Keratinocyte (primary cell): ENCODE measurements around the gene KSR2. TPM values are rescaled to one million over a fixed set of nuclear protein-coding genes. Genes with fewer than 3 reads are reported as not detected.

Experiments
- DNase-seq: peaks from one replicate; pipeline ENCODE4 v3.0.0-alpha.2; 2011; ENCODE audit warnings: low read depth, missing footprints, low spot score
- FAIRE-seq: peaks from 2 replicates; lab custom pipeline; 2011; peaks lifted over from hg19 to GRCh38; lab: Jason Lieb, UNC
- H2AFZ ChIP-seq: 2 replicates; pipeline ENCODE4 v1.6.0; 2012; ENCODE audit warnings: low read length, control low read depth, inconsistent platforms; ENCODE audit not compliant: control insufficient read depth
- H3K27ac ChIP-seq: 2 replicates; pipeline ENCODE4 v1.5.1; 2011; ENCODE audit warnings: low read length; ENCODE audit not compliant: control insufficient read depth, insufficient read depth
- H3K27me3 ChIP-seq: 3 replicates; pipeline ENCODE4 v1.6.0; 2011; ENCODE audit warnings: low read length; ENCODE audit not compliant: control insufficient read depth, insufficient read depth; ENCODE audit errors: extremely low read depth
- H3K36me3 ChIP-seq, 2 experiments: 2 replicates in 1 of 2; 3 replicates in 1 of 2; pipeline ENCODE4 v1.5.1; 2011; ENCODE audit warnings: low read length in 2 of 2, mild to moderate bottlenecking in 1 of 2; ENCODE audit not compliant: control insufficient read depth in 2 of 2, insufficient read depth in 2 of 2; ENCODE audit errors: extremely low read depth in 1 of 2
- H3K4me1 ChIP-seq: 3 replicates; pipeline ENCODE4 v1.5.1; 2011; ENCODE audit warnings: low read length; ENCODE audit not compliant: control insufficient read depth, insufficient read depth; ENCODE audit errors: extremely low read depth
- H3K4me2 ChIP-seq: 3 replicates; pipeline ENCODE4 v1.6.0; 2011; ENCODE audit warnings: low read depth, low read length; ENCODE audit not compliant: control insufficient read depth, insufficient read depth; ENCODE audit errors: extremely low read depth
- H3K4me3 ChIP-seq, 3 experiments: fragments of 200-600 bp in 1 of 3; sonication (generic) in 1 of 3; 2 replicates in 2 of 3; 3 replicates in 1 of 3; pipeline ENCODE4 v1.5.1; 2011 to 2016; ENCODE audit warnings: low read length in 3 of 3, mild to moderate bottlenecking in 3 of 3, control low read depth in 2 of 3, inconsistent platforms in 1 of 3, low read depth in 1 of 3, mixed read lengths in 1 of 3, mixed run types in 1 of 3, moderate library complexity in 1 of 3; ENCODE audit not compliant: control insufficient read depth in 2 of 3, insufficient read depth in 2 of 3; ENCODE audit errors: extremely low read depth in 1 of 3
- H3K79me2 ChIP-seq: 2 replicates; pipeline ENCODE4 v1.6.0; 2012; ENCODE audit warnings: low read length; ENCODE audit not compliant: control insufficient read depth, insufficient read depth
- H3K9ac ChIP-seq: 3 replicates; pipeline ENCODE4 v1.6.0; 2011; ENCODE audit warnings: low read length; ENCODE audit not compliant: control insufficient read depth, insufficient read depth; ENCODE audit errors: extremely low read depth
- H3K9me1 ChIP-seq: 3 replicates; pipeline ENCODE4 v1.6.0; 2011; ENCODE audit warnings: low read length; ENCODE audit not compliant: control insufficient read depth, insufficient read depth; ENCODE audit errors: extremely low read depth
- H3K9me3 ChIP-seq: 2 replicates; pipeline ENCODE4 v1.5.1; 2012; ENCODE audit warnings: low read depth, low read length; ENCODE audit not compliant: control insufficient read depth
- H4K20me1 ChIP-seq: 3 replicates; pipeline ENCODE4 v1.6.0; 2011; ENCODE audit warnings: low read length; ENCODE audit not compliant: control insufficient read depth, insufficient read depth; ENCODE audit errors: extremely low read depth
- EZH2 ChIP-seq: IDR thresholded peaks from one replicate; pipeline ENCODE4 v1.6.1; 2012; ENCODE audit warnings: inconsistent platforms, mild to moderate bottlenecking, low read length, moderate library complexity
- dilution Hi-C: fragments of 300-500 bp; cut with MboI; formaldehyde crosslinking; loops from one replicate; pipeline ENCODE4 v1.7.0; 2020; ENCODE audit warnings: low sequenced_read_pairs; ENCODE audit not compliant: extremely low pct_ligation_motif_present
- polyA plus RNA-seq, 5 experiments: library from polyadenylated mRNA; depleted of rRNA in 3 of 5; stranded (reverse) in 3 of 5; stranded (forward) in 1 of 5; unstranded in 1 of 5; fragments of >200 nt; gene quantifications; 1 replicate in 1 of 5; 2 replicates in 3 of 5; 3 replicates in 1 of 5; pipeline versions ENCODE4 v1.2.1 to v1.2.3, GENCODE V29; 2011 to 2012; ENCODE audit warnings: missing spikeins in 2 of 5, low read depth in 1 of 5, low replicate concordance in 1 of 5
- TF ChIP-seq, protein P1 (sequence below), 3 experiments: IDR thresholded peaks in 1 of 3; conservative IDR thresholded peaks in 1 of 3; optimal IDR thresholded peaks in 1 of 3; 2 replicates in 2 of 3; 3 replicates in 1 of 3; pipeline versions ENCODE3 to v1.5.1; 2011; ENCODE audit warnings: low read length in 3 of 3, mild to moderate bottlenecking in 3 of 3, moderate library complexity in 2 of 3, control low read depth in 1 of 3, inconsistent platforms in 1 of 3; ENCODE audit not compliant: insufficient read depth in 2 of 3; ENCODE audit errors: extremely low read depth in 1 of 3

The KSR2 gene
- polyA plus RNA-seq, 1 donor (not counting 4 experiments of a cell fraction or from before 2014, with no cell fraction given): 0.01 TPM

DNA sequence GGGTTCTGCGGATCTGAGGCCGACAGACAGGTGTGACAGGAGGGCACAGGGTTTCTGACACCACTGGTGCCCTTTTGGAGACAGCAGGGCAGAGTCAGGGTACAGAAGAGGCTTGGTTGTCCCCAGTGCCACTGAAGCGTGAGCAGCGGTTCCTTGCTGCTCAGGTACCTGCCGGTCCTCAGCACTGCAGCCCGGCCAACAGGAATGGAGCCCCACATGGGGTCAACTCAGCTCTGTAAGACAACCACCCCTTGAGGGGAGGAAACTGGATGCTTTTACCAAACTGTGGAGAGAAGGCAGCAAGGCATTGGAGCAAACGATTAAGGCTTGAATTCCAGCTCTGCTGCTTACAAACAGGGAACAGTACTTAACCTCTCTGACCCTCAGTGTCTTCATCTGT, 361.0 kb downstream of the KSR2 start:
- Histone ChIP-seq H3K79me2 (no peaks in the 10 kb centered on the region), H3K27ac (no peak overlapping the region), H3K9ac (no peak overlapping the region), H3K4me3 (no peak overlapping the region), H3K27me3 (no peaks in the 10 kb centered on the region), H3K9me3 (no peaks in the 10 kb centered on the region), H2AFZ (no peak overlapping the region), H3K4me2 (no peak overlapping the region), H3K36me3 (no peaks in the 10 kb centered on the region), H4K20me1 (no peaks in the 10 kb centered on the region), H3K9me1 (no peaks in the 10 kb centered on the region), H3K4me1 (no peaks in the 10 kb centered on the region)
- DNase-seq: no peak
- TF ChIP-seq, protein P1, sequence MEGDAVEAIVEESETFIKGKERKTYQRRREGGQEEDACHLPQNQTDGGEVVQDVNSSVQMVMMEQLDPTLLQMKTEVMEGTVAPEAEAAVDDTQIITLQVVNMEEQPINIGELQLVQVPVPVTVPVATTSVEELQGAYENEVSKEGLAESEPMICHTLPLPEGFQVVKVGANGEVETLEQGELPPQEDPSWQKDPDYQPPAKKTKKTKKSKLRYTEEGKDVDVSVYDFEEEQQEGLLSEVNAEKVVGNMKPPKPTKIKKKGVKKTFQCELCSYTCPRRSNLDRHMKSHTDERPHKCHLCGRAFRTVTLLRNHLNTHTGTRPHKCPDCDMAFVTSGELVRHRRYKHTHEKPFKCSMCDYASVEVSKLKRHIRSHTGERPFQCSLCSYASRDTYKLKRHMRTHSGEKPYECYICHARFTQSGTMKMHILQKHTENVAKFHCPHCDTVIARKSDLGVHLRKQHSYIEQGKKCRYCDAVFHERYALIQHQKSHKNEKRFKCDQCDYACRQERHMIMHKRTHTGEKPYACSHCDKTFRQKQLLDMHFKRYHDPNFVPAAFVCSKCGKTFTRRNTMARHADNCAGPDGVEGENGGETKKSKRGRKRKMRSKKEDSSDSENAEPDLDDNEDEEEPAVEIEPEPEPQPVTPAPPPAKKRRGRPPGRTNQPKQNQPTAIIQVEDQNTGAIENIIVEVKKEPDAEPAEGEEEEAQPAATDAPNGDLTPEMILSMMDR (optimal IDR thresholded peaks at IDR 0.05 in 1 of 3, IDR thresholded peaks at IDR 0.05 in 1 of 3, conservative IDR thresholded peaks at IDR 0.05 in 1 of 3; ENCODE audit: extremely low read depth in 1 of 3, insufficient read depth in 2 of 3, low read length in 3 of 3): no peak
- no peak for TF ChIP-seq EZH2
- dilution Hi-C loops: no loop called here
- FAIRE-seq: no peak

DNA sequence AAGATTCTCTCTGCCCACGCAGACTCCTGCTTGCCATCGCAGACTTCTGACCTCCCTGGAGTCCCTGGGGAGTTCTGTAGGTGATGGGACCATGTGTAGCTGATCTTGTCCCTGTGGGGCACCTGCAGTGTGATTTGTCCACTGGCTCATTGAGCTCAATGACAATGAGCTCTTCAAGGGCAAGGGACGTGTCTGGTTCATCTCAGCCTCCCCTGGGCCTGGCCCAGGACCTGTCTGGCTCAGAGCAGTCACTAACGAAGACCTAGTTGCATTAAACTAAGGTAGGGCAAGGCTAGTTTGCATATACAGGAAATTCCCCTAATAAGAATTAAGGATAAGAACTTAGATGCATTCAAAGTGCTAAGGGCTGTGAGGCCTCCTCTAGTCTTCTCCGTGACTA, 361.8 kb downstream of the KSR2 start:
- H3K36me3 ChIP-seq: no peaks in the 10 kb centered on the region
- H3K79me2 ChIP-seq: no peaks in the 10 kb centered on the region
- no peak for DNase-seq
- H3K9ac ChIP-seq: no peak overlapping the region
- FAIRE-seq: no peak
- no peak overlapping the region for H2AFZ ChIP-seq
- dilution Hi-C loops: no loop called here
- H3K4me2 ChIP-seq: no peak overlapping the region
- no peaks in the 10 kb centered on the region for H3K9me1 ChIP-seq
- no peaks in the 10 kb centered on the region for H3K9me3 ChIP-seq
- H4K20me1 ChIP-seq: no peaks in the 10 kb centered on the region
- H3K4me1 ChIP-seq: no peaks in the 10 kb centered on the region
- no peak overlapping the region for H3K4me3 ChIP-seq
- TF ChIP-seq, protein P1 (optimal IDR thresholded peaks at IDR 0.05 in 1 of 3, IDR thresholded peaks at IDR 0.05 in 1 of 3, conservative IDR thresholded peaks at IDR 0.05 in 1 of 3; ENCODE audit: extremely low read depth in 1 of 3, insufficient read depth in 2 of 3, low read length in 3 of 3): no peak
- TF ChIP-seq EZH2: no peak
- H3K27me3 ChIP-seq: no peaks in the 10 kb centered on the region
- no peak overlapping the region for H3K27ac ChIP-seq
